CD4-positive, alpha-beta T cell treated with Interferon alpha-2 for 1 hour (primary cell): ENCODE measurements around the gene ARRB1.
"Not testable (repeated sequence)": the region's sequence is repeated elsewhere in the genome, so short reads cannot be mapped to it uniquely, and the experiment has no call there.

Experiments used
- DNase-seq, 2 donors: peaks; one replicate each; pipeline ENCODE4 v3.0.0-alpha.2; 2020 to 2022

ARRB1 gene

GRCh38 chr11:75320643-75321042 lies 30.8 kb downstream of the ARRB1 start:
- DNase-seq: no peak

GRCh38 chr11:75320046-75320618 lies 31.3 kb downstream of the ARRB1 start:
- DNase-seq: no peak

- DNase-seq: no peak
These were observed 32.2 kb downstream of the ARRB1 start for GRCh38 chr11:75319035-75319877.

GRCh38 chr11:75317446-75318122 lies 33.9 kb downstream of the ARRB1 start:
- no peak for DNase-seq

- DNase-seq: no peak
These were observed 36.0 kb downstream of the ARRB1 start for GRCh38 chr11:75315439-75315805.

GRCh38 chr11:75314771-75315438 lies 36.6 kb downstream of the ARRB1 start:
- DNase-seq: no peak

- no peak for DNase-seq
These were observed 37.8 kb downstream of the ARRB1 start for GRCh38 chr11:75313513-75314272.

- no peak for DNase-seq
These were observed 39.1 kb downstream of the ARRB1 start for GRCh38 chr11:75312346-75312745.

- DNase-seq: no peak
These were observed 39.6 kb downstream of the ARRB1 start for GRCh38 chr11:75311858-75312288.

- DNase-seq: no peak
These were observed 42.5 kb downstream of the ARRB1 start for GRCh38 chr11:75308986-75309385.

GRCh38 chr11:75308116-75308515 lies 43.3 kb downstream of the ARRB1 start:
- DNase-seq: no peak

GRCh38 chr11:75307058-75307457 lies 44.4 kb downstream of the ARRB1 start:
- no peak for DNase-seq

GRCh38 chr11:75306529-75306928 lies 44.9 kb downstream of the ARRB1 start:
- DNase-seq: no peak

- no peak for DNase-seq
These were observed 45.5 kb downstream of the ARRB1 start for GRCh38 chr11:75305993-75306392.

GRCh38 chr11:75305452-75305851 lies 46.0 kb downstream of the ARRB1 start:
- DNase-seq: no peak

- DNase-seq: not testable (repeated sequence)
These were observed 46.5 kb downstream of the ARRB1 start for GRCh38 chr11:75304941-75305340.

- no peak for DNase-seq
These were observed 47.8 kb downstream of the ARRB1 start for GRCh38 chr11:75303544-75304224.

GRCh38 chr11:75302371-75302770 lies 49.1 kb downstream of the ARRB1 start:
- no peak for DNase-seq

GRCh38 chr11:75301601-75302345 lies 49.7 kb downstream of the ARRB1 start:
- DNase-seq: no peak

GRCh38 chr11:75301131-75301530 lies 50.3 kb downstream of the ARRB1 start:
- no peak for DNase-seq

- DNase-seq: no peak
These were observed 52.5 kb downstream of the ARRB1 start for GRCh38 chr11:75298976-75299260.
